Liver (tissue), 9 donors: Measurements from ENCODE around the gene RPUSD1. TPM values are rescaled to one million over a fixed set of nuclear protein-coding genes. Genes with fewer than 3 reads are reported as not detected.

Experiments used
- DNase-seq: peaks from one replicate; pipeline ENCODE4 v3.0.0-alpha.2; 2017; ENCODE audit warnings: low spot score
- H3K27ac ChIP-seq, 2 donors: one replicate each; pipeline ENCODE4 v1.7.0; 2013; ENCODE audit warnings: inconsistent platforms in 2 of 2, low read length in 2 of 2, control low read depth in 1 of 2, low read depth in 1 of 2, mild to moderate bottlenecking in 1 of 2
- H3K27me3 ChIP-seq, 4 donors: one replicate each; pipeline versions ENCODE4 v1.6.1 to v1.7.0; 2013; ENCODE audit warnings: low read length in 3 of 4, inconsistent platforms in 1 of 4, mild to moderate bottlenecking in 1 of 4, moderate library complexity in 1 of 4; ENCODE audit not compliant: control insufficient read depth in 4 of 4, insufficient read depth in 4 of 4
- H3K36me3 ChIP-seq, 4 donors: one replicate each; pipeline versions ENCODE4 v1.6.1 to v1.7.0; 2013; ENCODE audit warnings: low read length in 3 of 4, mild to moderate bottlenecking in 3 of 4, low read depth in 1 of 4, moderate library complexity in 1 of 4; ENCODE audit not compliant: control insufficient read depth in 4 of 4, insufficient read depth in 3 of 4
- H3K4me1 ChIP-seq, 4 donors: one replicate each; pipeline versions ENCODE4 v1.6.1 to v1.7.0; 2013; ENCODE audit warnings: low read length in 3 of 4, mild to moderate bottlenecking in 3 of 4, moderate library complexity in 1 of 4; ENCODE audit not compliant: control insufficient read depth in 4 of 4, insufficient read depth in 4 of 4
- H3K4me3 ChIP-seq, 3 donors: one replicate each; pipeline versions ENCODE4 v1.6.1 to v1.7.0; 2013; ENCODE audit warnings: low read length in 3 of 3, control low read depth in 1 of 3, low read depth in 1 of 3, mild to moderate bottlenecking in 1 of 3
- H3K9ac ChIP-seq, 2 donors: one replicate each; pipeline ENCODE4 v1.7.0; 2013; ENCODE audit warnings: low read length in 2 of 2, mild to moderate bottlenecking in 2 of 2, moderate library complexity in 2 of 2, control low read depth in 1 of 2, low read depth in 1 of 2
- H3K9me3 ChIP-seq, 4 donors: one replicate each; pipeline versions ENCODE4 v1.6.1 to v1.7.0; 2013; ENCODE audit warnings: low read length in 3 of 4; ENCODE audit not compliant: control insufficient read depth in 4 of 4
- EGR1 ChIP-seq, 2 donors: IDR thresholded peaks; 2 replicates each; pipeline ENCODE4 v1.6.1; 2016 to 2018; ENCODE audit warnings: antibody characterized with exemption in 2 of 2, low read depth in 2 of 2
- FOXA1 ChIP-seq: IDR thresholded peaks from 2 replicates; pipeline ENCODE4 v1.6.1; 2016; ENCODE audit warnings: antibody characterized with exemption
- FOXA2 ChIP-seq: IDR thresholded peaks from 2 replicates; pipeline ENCODE4 v1.6.1; 2016; ENCODE audit warnings: antibody characterized with exemption
- GABPA ChIP-seq, 2 donors: IDR thresholded peaks in 1 of 2; conservative IDR thresholded peaks in 1 of 2; 2 replicates each; pipeline ENCODE4 v1.6.1; 2016; ENCODE audit warnings: antibody characterized with exemption in 2 of 2, mild to moderate bottlenecking in 1 of 2, moderate library complexity in 1 of 2
- HNF4A ChIP-seq, 2 donors: conservative IDR thresholded peaks; 2 replicates each; pipeline ENCODE4 v1.6.1; 2016; ENCODE audit warnings: antibody characterized with exemption in 2 of 2, mild to moderate bottlenecking in 2 of 2
- HNF4G ChIP-seq: IDR thresholded peaks from 2 replicates; pipeline ENCODE4 v1.6.1; 2016; ENCODE audit warnings: antibody characterized with exemption
- JUND ChIP-seq, 2 donors: IDR thresholded peaks; 2 replicates each; pipeline ENCODE4 v1.6.1; 2016; ENCODE audit warnings: antibody characterized with exemption in 2 of 2
- NR2F2 ChIP-seq: IDR thresholded peaks from 2 replicates; pipeline ENCODE4 v1.6.1; 2016; ENCODE audit warnings: antibody characterized with exemption
- RAD21 ChIP-seq, 2 donors: IDR thresholded peaks; 2 replicates each; pipeline ENCODE4 v1.6.1; 2016; ENCODE audit warnings: antibody characterized with exemption in 2 of 2, mild to moderate bottlenecking in 2 of 2
- REST ChIP-seq: IDR thresholded peaks from 2 replicates; pipeline ENCODE4 v1.6.1; 2016; ENCODE audit warnings: antibody characterized with exemption, mild to moderate bottlenecking
- RXRA ChIP-seq, 2 donors: IDR thresholded peaks; 2 replicates each; pipeline ENCODE4 v1.6.1; 2017 to 2018; ENCODE audit warnings: antibody characterized with exemption in 2 of 2, mild to moderate bottlenecking in 1 of 2
- SP1 ChIP-seq: IDR thresholded peaks from 2 replicates; pipeline ENCODE4 v1.6.1; 2018; ENCODE audit warnings: antibody characterized with exemption, mild to moderate bottlenecking
- TAF1 ChIP-seq: conservative IDR thresholded peaks from 2 replicates; pipeline ENCODE4 v1.6.1; 2016; ENCODE audit warnings: antibody characterized with exemption, mild to moderate bottlenecking
- YY1 ChIP-seq: IDR thresholded peaks from 2 replicates; pipeline ENCODE4 v1.6.1; 2016; ENCODE audit warnings: antibody characterized with exemption, mild to moderate bottlenecking
- WGBS: extraction: QIAGEN DNeasy Blood & Tissue Kit; methylation state at CpG from one replicate; pipeline ENCODE4 v1.1.7; 2013; 5-methylcytosine and 5-hydroxymethylcytosine counted together
- polyA plus RNA-seq, 2 donors: library from polyadenylated mRNA; stranded (reverse) in 1 of 2; unstranded in 1 of 2; fragments of 200-250 nt in 1 of 2; fragments of >200 nt in 1 of 2; fragmentation: Nextera tagmentation in 1 of 2; extraction: Ambion mirVana in 1 of 2; gene quantifications; one replicate each; pipeline versions ENCODE4 v1.2.1 to v1.2.3, GENCODE V29; 2013 to 2015
- total RNA-seq, 2 donors: library from RNA; depleted of rRNA; stranded (reverse); fragments of >200 nt; gene quantifications; one replicate each; pipeline ENCODE4 v1.2.3, GENCODE V29; 2014
- TF ChIP-seq, protein P1 (sequence below): IDR thresholded peaks from 2 replicates; pipeline ENCODE4 v1.6.1; 2016; ENCODE audit warnings: antibody characterized with exemption
- TF ChIP-seq, protein P2 (sequence below): IDR thresholded peaks from 2 replicates; pipeline ENCODE4 v1.6.1; 2016; ENCODE audit warnings: antibody characterized with exemption
- donor health status: healthy.
- donor health status: healthy.
- donor health status: healthy.
- donor health status: healthy.
- donor health status: healthy.

RPUSD1 gene
- total and polyA plus RNA-seq, 4 donors, result 4.5 to 10.7 (median 8.9) TPM

GRCh38 chr16:804193-805048 lies 16.2 kb upstream of the RPUSD1 start:
- H3K9ac ChIP-seq, result no peak overlapping the region
- H3K27ac ChIP-seq, result no peak overlapping the region
- TF ChIP-seq TAF1 (no peak), RAD21 (IDR thresholded peaks at IDR 0.05) (no peak), HNF4A (conservative IDR thresholded peaks at IDR 0.05) (no peak), HNF4G (no peak), NR2F2 (no peak), FOXA2 (no peak), RXRA (IDR thresholded peaks at IDR 0.05) (no peak)
- H3K4me1 ChIP-seq, result peaks cover 0 to 10% (median 5%) of the 10 kb centered on the region in 4 donors
- no peaks in the 10 kb centered on the region for H3K36me3 ChIP-seq
- H3K9me3 ChIP-seq, result no peaks in the 10 kb centered on the region
- no peak for DNase-seq
- no peak overlapping the region for H3K4me3 ChIP-seq
- 56% methylated on average over 33 of the region's 33 CpGs for WGBS
- peaks cover 0 to 5% (median 2%) of the 10 kb centered on the region in 4 donors for H3K27me3 ChIP-seq

DNA sequence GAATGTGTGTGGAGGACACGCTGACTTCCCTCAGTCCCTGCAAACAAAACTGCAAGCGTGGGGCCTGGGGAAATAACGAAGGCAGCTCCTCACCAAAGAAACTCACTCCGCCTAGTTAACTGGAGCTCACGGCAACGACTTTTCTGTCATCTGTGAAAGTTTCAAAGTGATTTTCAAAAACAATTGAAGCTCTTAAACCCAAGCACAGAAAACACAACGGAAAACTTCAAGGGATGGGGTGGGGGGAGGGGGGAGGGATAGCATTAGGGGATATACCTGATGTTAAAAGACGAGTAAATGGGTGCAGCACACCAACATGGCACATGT lies 15.5 kb upstream of the RPUSD1 start:
- no peaks in the 10 kb centered on the region for H3K9me3 ChIP-seq
- WGBS, result 52% methylated on average over 8 of the region's 8 CpGs
- peaks cover 0 to 5% (median 2%) of the 10 kb centered on the region in 4 donors for H3K27me3 ChIP-seq
- no peak overlapping the region for H3K9ac ChIP-seq
- no peak overlapping the region for H3K27ac ChIP-seq
- H3K4me1 ChIP-seq, result peaks cover 0 to 10% (median 5%) of the 10 kb centered on the region in 4 donors
- no peak for DNase-seq
- no peaks in the 10 kb centered on the region for H3K36me3 ChIP-seq
- no peak overlapping the region for H3K4me3 ChIP-seq
- TF ChIP-seq TAF1 (no peak), JUND (IDR thresholded peaks at IDR 0.05) (no peak), HNF4A (conservative IDR thresholded peaks at IDR 0.05) (no peak), RXRA (IDR thresholded peaks at IDR 0.05) (no peak), SP1 (no peak), NR2F2 (no peak), RAD21 (IDR thresholded peaks at IDR 0.05) (no peak), FOXA1 (no peak), GABPA (IDR thresholded peaks at IDR 0.05 in 1 of 2, conservative IDR thresholded peaks at IDR 0.05 in 1 of 2) (no peak)
- TF ChIP-seq, protein P1, sequence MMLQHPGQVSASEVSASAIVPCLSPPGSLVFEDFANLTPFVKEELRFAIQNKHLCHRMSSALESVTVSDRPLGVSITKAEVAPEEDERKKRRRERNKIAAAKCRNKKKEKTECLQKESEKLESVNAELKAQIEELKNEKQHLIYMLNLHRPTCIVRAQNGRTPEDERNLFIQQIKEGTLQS, result no peak
- TF ChIP-seq, protein P2, sequence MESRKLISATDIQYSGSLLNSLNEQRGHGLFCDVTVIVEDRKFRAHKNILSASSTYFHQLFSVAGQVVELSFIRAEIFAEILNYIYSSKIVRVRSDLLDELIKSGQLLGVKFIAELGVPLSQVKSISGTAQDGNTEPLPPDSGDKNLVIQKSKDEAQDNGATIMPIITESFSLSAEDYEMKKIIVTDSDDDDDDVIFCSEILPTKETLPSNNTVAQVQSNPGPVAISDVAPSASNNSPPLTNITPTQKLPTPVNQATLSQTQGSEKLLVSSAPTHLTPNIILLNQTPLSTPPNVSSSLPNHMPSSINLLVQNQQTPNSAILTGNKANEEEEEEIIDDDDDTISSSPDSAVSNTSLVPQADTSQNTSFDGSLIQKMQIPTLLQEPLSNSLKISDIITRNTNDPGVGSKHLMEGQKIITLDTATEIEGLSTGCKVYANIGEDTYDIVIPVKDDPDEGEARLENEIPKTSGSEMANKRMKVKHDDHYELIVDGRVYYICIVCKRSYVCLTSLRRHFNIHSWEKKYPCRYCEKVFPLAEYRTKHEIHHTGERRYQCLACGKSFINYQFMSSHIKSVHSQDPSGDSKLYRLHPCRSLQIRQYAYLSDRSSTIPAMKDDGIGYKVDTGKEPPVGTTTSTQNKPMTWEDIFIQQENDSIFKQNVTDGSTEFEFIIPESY, result no peak

GRCh38 chr16:802914-803753 lies 15.0 kb upstream of the RPUSD1 start:
- no peak overlapping the region for H3K9ac ChIP-seq
- no peaks in the 10 kb centered on the region for H3K36me3 ChIP-seq
- no peaks in the 10 kb centered on the region for H3K9me3 ChIP-seq
- DNase-seq, result no peak
- H3K27me3 ChIP-seq, result peaks cover 0 to 5% (median 2%) of the 10 kb centered on the region in 4 donors
- no peak overlapping the region for H3K4me3 ChIP-seq
- no peak overlapping the region for H3K27ac ChIP-seq
- H3K4me1 ChIP-seq, result peaks cover 0 to 4% (median 3%) of the 10 kb centered on the region in 4 donors
- WGBS, result 76% methylated on average over 33 of the region's 33 CpGs
- TF ChIP-seq, protein P2, result no peak
- TF ChIP-seq REST, result no peak
- TF ChIP-seq RAD21 (IDR thresholded peaks at IDR 0.05), result no peak
- no peak for TF ChIP-seq RXRA (IDR thresholded peaks at IDR 0.05)
- TF ChIP-seq JUND (IDR thresholded peaks at IDR 0.05), result no peak
- TF ChIP-seq GABPA (IDR thresholded peaks at IDR 0.05 in 1 of 2, conservative IDR thresholded peaks at IDR 0.05 in 1 of 2), result no peak
- TF ChIP-seq HNF4A (conservative IDR thresholded peaks at IDR 0.05), result no peak
- TF ChIP-seq TAF1, result no peak
- TF ChIP-seq FOXA1, result no peak
- TF ChIP-seq EGR1 (IDR thresholded peaks at IDR 0.05; ENCODE audit: low read depth in 2 of 2), result no peak
- TF ChIP-seq HNF4G, result no peak
- no peak for TF ChIP-seq NR2F2
- TF ChIP-seq, protein P1, result no peak
- no peak for TF ChIP-seq YY1
